ENCODE results near the gene DNAJB1.
"Not testable (repeated sequence)": the region's sequence is repeated elsewhere in the genome, so short reads cannot be mapped to it uniquely, and the experiment has no call there.

Gene DNAJB1

GRCh38 chr19:14552006-14552360 is 33.8 kb upstream of the DNAJB1 start:
- H3K27ac ChIP-seq (ENCODE audit: low read length, poor library complexity, severe bottlenecking) = peak overlapping the region; percentile 34
- H3K18ac ChIP-seq (ENCODE audit: low read depth in 1 of 2, low read length in 2 of 2) = peak overlapping the region in 1 of 2 experiments; percentile 7
- not testable (repeated sequence) for H2AFZ ChIP-seq (ENCODE audit: low read depth, low read length); H3K9me3 ChIP-seq (ENCODE audit: control insufficient read depth, low read length); H3K27me3 ChIP-seq (ENCODE audit: control insufficient read depth in 1 of 2, insufficient read depth in 1 of 2, low read length in 2 of 2); H3K23ac ChIP-seq (ENCODE audit: low read length in 2 of 2); H2AK5ac ChIP-seq (ENCODE audit: low read length, severe bottlenecking); DNase-seq; H3K9ac ChIP-seq (ENCODE audit: low read length); H2BK5ac ChIP-seq (ENCODE audit: low read depth, low read length, poor library complexity, severe bottlenecking); H3K4me2 ChIP-seq (ENCODE audit: low read length, poor library complexity, severe bottlenecking); H3K14ac ChIP-seq (ENCODE audit: low read length in 2 of 2); H4K8ac ChIP-seq (ENCODE audit: low read length); H2BK15ac ChIP-seq (ENCODE audit: low read depth, poor library complexity, severe bottlenecking); H2BK120ac ChIP-seq (ENCODE audit: low read depth, low read length); H3K4me3 ChIP-seq (ENCODE audit: insufficient read depth in 1 of 2, low read depth in 1 of 2, low read length in 2 of 2); H4K91ac ChIP-seq (ENCODE audit: low read length)
- H3K79me1 ChIP-seq (replicated peaks; ENCODE audit: low read length, poor library complexity, severe bottlenecking) = peaks cover 41% of the 10 kb centered on the region
- H2BK12ac ChIP-seq (ENCODE audit: low read length in 2 of 2) = peak overlapping the region in 1 of 2 experiments; percentile 64
- 89% methylated on average over 8 of the region's 8 CpGs for WGBS
- H3K36me3 ChIP-seq (ENCODE audit: control insufficient read depth in 1 of 2, insufficient read depth in 2 of 2, low read depth in 1 of 2, low read length in 2 of 2) = peaks cover 6 to 27% of the 10 kb centered on the region in 2 experiments
- H3K4me1 ChIP-seq (ENCODE audit: control insufficient read depth, insufficient read depth, low read depth, low read length) = peaks cover 43% of the 10 kb centered on the region
- peak overlapping the region in 1 of 2 experiments; percentile 10 for H3K4ac ChIP-seq (ENCODE audit: low read depth in 1 of 2, low read length in 2 of 2)

GRCh38 chr19:14551134-14552005 is 33.2 kb upstream of the DNAJB1 start:
- peak overlapping the region; percentile 57 for H3K27ac ChIP-seq (ENCODE audit: low read length, poor library complexity, severe bottlenecking)
- not testable (repeated sequence) for H3K4me2 ChIP-seq (ENCODE audit: low read length, poor library complexity, severe bottlenecking); H3K4me3 ChIP-seq (ENCODE audit: insufficient read depth in 1 of 2, low read depth in 1 of 2, low read length in 2 of 2)

GRCh38 chr19:14550201-14550754 is 32.1 kb upstream of the DNAJB1 start:
- Histone ChIP-seq H3K27me3 (ENCODE audit: control insufficient read depth in 1 of 2, insufficient read depth in 1 of 2, low read length in 2 of 2) (no peaks in the 10 kb centered on the region), H3K9me3 (ENCODE audit: control insufficient read depth, low read length) (no peaks in the 10 kb centered on the region), H3K9ac (ENCODE audit: low read length) (no peak overlapping the region), H2BK15ac (ENCODE audit: low read depth, poor library complexity, severe bottlenecking) (peak overlapping the region; percentile 12), H2BK120ac (ENCODE audit: low read depth, low read length) (peak overlapping the region; percentile 42), H3K4ac (ENCODE audit: low read depth in 1 of 2, low read length in 2 of 2) (no peak overlapping the region), H2AFZ (ENCODE audit: low read depth, low read length) (no peak overlapping the region), H3K27ac (ENCODE audit: low read length, poor library complexity, severe bottlenecking) (peak overlapping the region; percentile 7), H3K79me1 (replicated peaks; ENCODE audit: low read length, poor library complexity, severe bottlenecking) (peaks cover 48% of the 10 kb centered on the region), H3K4me1 (ENCODE audit: control insufficient read depth, insufficient read depth, low read depth, low read length) (peaks cover 32% of the 10 kb centered on the region), H3K4me2 (ENCODE audit: low read length, poor library complexity, severe bottlenecking) (no peak overlapping the region), H3K23ac (ENCODE audit: low read length in 2 of 2) (no peak overlapping the region), H3K4me3 (ENCODE audit: insufficient read depth in 1 of 2, low read depth in 1 of 2, low read length in 2 of 2) (no peak overlapping the region), H3K36me3 (ENCODE audit: control insufficient read depth in 1 of 2, insufficient read depth in 2 of 2, low read depth in 1 of 2, low read length in 2 of 2) (peaks cover 6 to 35% of the 10 kb centered on the region in 2 experiments), H2AK5ac (ENCODE audit: low read length, severe bottlenecking) (no peak overlapping the region), H4K91ac (ENCODE audit: low read length) (peak overlapping the region; percentile 28), H2BK12ac (ENCODE audit: low read length in 2 of 2) (no peak overlapping the region), H3K18ac (ENCODE audit: low read depth in 1 of 2, low read length in 2 of 2) (no peak overlapping the region), H3K14ac (ENCODE audit: low read length in 2 of 2) (no peak overlapping the region), H2BK5ac (ENCODE audit: low read depth, low read length, poor library complexity, severe bottlenecking) (no peak overlapping the region), H4K8ac (ENCODE audit: low read length) (peak overlapping the region; percentile 12)
- DNase-seq = no peak
- WGBS = 86% methylated on average over 15 of the region's 15 CpGs

More at GRCh38 chr19:14551134-14552005, 33.2 kb upstream of the DNAJB1 start:
- peak; percentile 83 for DNase-seq
- not testable (repeated sequence) for H3K23ac ChIP-seq (ENCODE audit: low read length in 2 of 2); H4K91ac ChIP-seq (ENCODE audit: low read length); H3K9me3 ChIP-seq (ENCODE audit: control insufficient read depth, low read length); H2BK15ac ChIP-seq (ENCODE audit: low read depth, poor library complexity, severe bottlenecking); H2BK5ac ChIP-seq (ENCODE audit: low read depth, low read length, poor library complexity, severe bottlenecking); H2BK120ac ChIP-seq (ENCODE audit: low read depth, low read length); H3K9ac ChIP-seq (ENCODE audit: low read length); H2BK12ac ChIP-seq (ENCODE audit: low read length in 2 of 2); H2AK5ac ChIP-seq (ENCODE audit: low read length, severe bottlenecking); H2AFZ ChIP-seq (ENCODE audit: low read depth, low read length); H3K4ac ChIP-seq (ENCODE audit: low read depth in 1 of 2, low read length in 2 of 2); H3K27me3 ChIP-seq (ENCODE audit: control insufficient read depth in 1 of 2, insufficient read depth in 1 of 2, low read length in 2 of 2); H4K8ac ChIP-seq (ENCODE audit: low read length)
- H3K36me3 ChIP-seq (ENCODE audit: control insufficient read depth in 1 of 2, insufficient read depth in 2 of 2, low read depth in 1 of 2, low read length in 2 of 2) = peaks cover 6 to 27% of the 10 kb centered on the region in 2 experiments
- peaks cover 38% of the 10 kb centered on the region for H3K4me1 ChIP-seq (ENCODE audit: control insufficient read depth, insufficient read depth, low read depth, low read length)
- H3K79me1 ChIP-seq (replicated peaks; ENCODE audit: low read length, poor library complexity, severe bottlenecking) = peaks cover 43% of the 10 kb centered on the region
- H3K18ac ChIP-seq (ENCODE audit: low read depth in 1 of 2, low read length in 2 of 2) = peak overlapping the region in 1 of 2 experiments; percentile 61
- peak overlapping the region in 1 of 2 experiments; percentile 94 for H3K14ac ChIP-seq (ENCODE audit: low read length in 2 of 2)
- WGBS = 59% methylated on average over 9 of the region's 12 CpGs

GRCh38 chr19:14545716-14546082 is 27.5 kb upstream of the DNAJB1 start:
- Histone ChIP-seq H4K91ac (ENCODE audit: low read length) (no peak overlapping the region), H3K4me3 (ENCODE audit: insufficient read depth in 1 of 2, low read depth in 1 of 2, low read length in 2 of 2) (no peak overlapping the region), H2AK5ac (ENCODE audit: low read length, severe bottlenecking) (no peak overlapping the region), H3K18ac (ENCODE audit: low read depth in 1 of 2, low read length in 2 of 2) (no peak overlapping the region), H3K23ac (ENCODE audit: low read length in 2 of 2) (no peak overlapping the region), H2BK120ac (ENCODE audit: low read depth, low read length) (no peak overlapping the region), H2BK5ac (ENCODE audit: low read depth, low read length, poor library complexity, severe bottlenecking) (no peak overlapping the region), H3K4ac (ENCODE audit: low read depth in 1 of 2, low read length in 2 of 2) (no peak overlapping the region), H3K14ac (ENCODE audit: low read length in 2 of 2) (no peak overlapping the region), H3K79me1 (replicated peaks; ENCODE audit: low read length, poor library complexity, severe bottlenecking) (peaks cover 46% of the 10 kb centered on the region), H3K36me3 (ENCODE audit: control insufficient read depth in 1 of 2, insufficient read depth in 2 of 2, low read depth in 1 of 2, low read length in 2 of 2) (peaks cover 6 to 21% of the 10 kb centered on the region in 2 experiments), H3K4me1 (ENCODE audit: control insufficient read depth, insufficient read depth, low read depth, low read length) (peaks cover 21% of the 10 kb centered on the region), H3K9ac (ENCODE audit: low read length) (no peak overlapping the region), H2BK12ac (ENCODE audit: low read length in 2 of 2) (no peak overlapping the region), H2BK15ac (ENCODE audit: low read depth, poor library complexity, severe bottlenecking) (no peak overlapping the region), H3K9me3 (ENCODE audit: control insufficient read depth, low read length) (no peaks in the 10 kb centered on the region), H2AFZ (ENCODE audit: low read depth, low read length) (no peak overlapping the region), H3K27ac (ENCODE audit: low read length, poor library complexity, severe bottlenecking) (no peak overlapping the region), H3K4me2 (ENCODE audit: low read length, poor library complexity, severe bottlenecking) (no peak overlapping the region), H3K27me3 (ENCODE audit: control insufficient read depth in 1 of 2, insufficient read depth in 1 of 2, low read length in 2 of 2) (no peaks in the 10 kb centered on the region), H4K8ac (ENCODE audit: low read length) (no peak overlapping the region)
- DNase-seq = no peak
- 93% methylated on average over 9 of the region's 9 CpGs for WGBS
